Measurements from ENCODE around the gene LRP4. TPM values are rescaled to one million over a fixed set of nuclear protein-coding genes. Genes with fewer than 3 reads are reported as not detected.

The LRP4 gene
- total RNA-seq, 2 donors from 2014 or later: 10.6 to 20.4 TPM

- Histone ChIP-seq H3K9me3 (no peaks in the 10 kb centered on the region), H3K27ac (no peak overlapping the region), H3K36me3 (replicated peaks in 1 of 2; ENCODE audit: insufficient read depth in 1 of 2, low read depth in 2 of 2) (no peaks in the 10 kb centered on the region), H3K4me1 (no peaks in the 10 kb centered on the region), H3K4me3 (no peak overlapping the region), H3K27me3 (no peaks in the 10 kb centered on the region)
- no peak for DNase-seq
- TF ChIP-seq POLR2A (IDR thresholded peaks at IDR 0.05) (no peak), CTCF (IDR thresholded peaks at IDR 0.05) (no peak)
- no peak for ATAC-seq
- intact Hi-C loops (cut with DNase I): no loop called here
- 95 to 100% methylated on average over 2 of the region's 2 CpGs for WGBS, 2 donors
Measured at GRCh38 chr11:46961041-46961440, 42.7 kb upstream of the LRP4 start.

- TF ChIP-seq POLR2A (IDR thresholded peaks at IDR 0.05): no peak
- TF ChIP-seq CTCF (IDR thresholded peaks at IDR 0.05): no peak
- no peaks in the 10 kb centered on the region for H3K27me3 ChIP-seq
- H3K4me3 ChIP-seq: no peak overlapping the region
- H3K4me1 ChIP-seq: no peaks in the 10 kb centered on the region
- intact Hi-C loops (cut with DNase I): no loop called here
- H3K27ac ChIP-seq: no peak overlapping the region
- no peaks in the 10 kb centered on the region for H3K9me3 ChIP-seq
- DNase-seq (no peak), ATAC-seq (no peak)
- 88 to 100% methylated on average over 1 of the region's 1 CpG for WGBS, 2 donors
- no peaks in the 10 kb centered on the region for H3K36me3 ChIP-seq (replicated peaks in 1 of 2; ENCODE audit: insufficient read depth in 1 of 2, low read depth in 2 of 2)
Measured at GRCh38 chr11:46958777-46959176, 40.4 kb upstream of the LRP4 start.

GRCh38 chr11:46953093-46953492, 34.7 kb upstream of the LRP4 start:
- WGBS, 2 donors: 89% methylated on average over 5 of the region's 5 CpGs
- H3K36me3 ChIP-seq (replicated peaks in 1 of 2; ENCODE audit: insufficient read depth in 1 of 2, low read depth in 2 of 2): no peaks in the 10 kb centered on the region
- no peaks in the 10 kb centered on the region for H3K27me3 ChIP-seq
- intact Hi-C loops (cut with DNase I): no loop called here
- peaks cover 27% of the 10 kb centered on the region for H3K4me1 ChIP-seq
- no peak overlapping the region for H3K4me3 ChIP-seq
- no peak overlapping the region for H3K27ac ChIP-seq
- ATAC-seq: no peak
- no peak for DNase-seq
- no peaks in the 10 kb centered on the region for H3K9me3 ChIP-seq
- TF ChIP-seq CTCF (IDR thresholded peaks at IDR 0.05) (no peak), POLR2A (IDR thresholded peaks at IDR 0.05) (no peak)

- H3K36me3 ChIP-seq (replicated peaks in 1 of 2; ENCODE audit: insufficient read depth in 1 of 2, low read depth in 2 of 2): no peaks in the 10 kb centered on the region
- H3K27me3 ChIP-seq: no peaks in the 10 kb centered on the region
- no peak for DNase-seq
- peaks cover 32% of the 10 kb centered on the region for H3K4me1 ChIP-seq
- no peak overlapping the region for H3K4me3 ChIP-seq
- intact Hi-C loops (cut with DNase I): no loop called here
- no peak for ATAC-seq
- no peak for TF ChIP-seq CTCF (IDR thresholded peaks at IDR 0.05)
- WGBS, 2 donors: 66 to 68% methylated on average over 2 of the region's 2 CpGs
- H3K27ac ChIP-seq: no peak overlapping the region
- no peaks in the 10 kb centered on the region for H3K9me3 ChIP-seq
Measured at GRCh38 chr11:46952553-46952952, 34.2 kb upstream of the LRP4 start.

- Histone ChIP-seq H3K4me1 (peaks cover 39% of the 10 kb centered on the region), H3K9me3 (no peaks in the 10 kb centered on the region), H3K4me3 (no peak overlapping the region), H3K36me3 (replicated peaks in 1 of 2; ENCODE audit: insufficient read depth in 1 of 2, low read depth in 2 of 2) (no peaks in the 10 kb centered on the region), H3K27ac (no peak overlapping the region), H3K27me3 (no peaks in the 10 kb centered on the region)
- DNase-seq (no peak), ATAC-seq (no peak)
- intact Hi-C loops (cut with DNase I): no loop called here
- WGBS, 2 donors: 91% methylated on average over 1 of the region's 1 CpG
- TF ChIP-seq CTCF (IDR thresholded peaks at IDR 0.05): no peak
Measured at GRCh38 chr11:46951864-46952263, 33.5 kb upstream of the LRP4 start.

Measured in body of pancreas (tissue), 4 donors.